Measurements from ENCODE around the gene ZNF787.

Gene ZNF787

GRCh38 chr19:56092685-56093631 is 28.1 kb downstream of the ZNF787 start:
- Histone ChIP-seq H3K4me3 (no peak overlapping the region), H3K4me2 (no peak overlapping the region), H4K20me1 (peaks cover 75% of the 10 kb centered on the region), H3K9ac (no peak overlapping the region), H3K4me1 (peaks cover 37% of the 10 kb centered on the region), H3K27me3 (no peaks in the 10 kb centered on the region), H3K36me3 (peaks cover 99% of the 10 kb centered on the region), H3K27ac (no peak overlapping the region), H3K9me3 (peaks cover 30% of the 10 kb centered on the region)
- no peak for TF ChIP-seq Cebpa-rat (IDR thresholded peaks at IDR 0.05)

- H3K36me3 ChIP-seq: peaks cover 97% of the 10 kb centered on the region
- H3K27me3 ChIP-seq: no peaks in the 10 kb centered on the region
- peaks cover 30% of the 10 kb centered on the region for H3K9me3 ChIP-seq
- H3K4me2 ChIP-seq: no peak overlapping the region
- peaks cover 72% of the 10 kb centered on the region for H4K20me1 ChIP-seq
- no peak overlapping the region for H3K9ac ChIP-seq
- H3K4me1 ChIP-seq: peaks cover 27% of the 10 kb centered on the region
- no peak overlapping the region for H3K27ac ChIP-seq
- no peak overlapping the region for H3K4me3 ChIP-seq
- TF ChIP-seq Cebpa-rat (IDR thresholded peaks at IDR 0.05): no peak
These were observed 29.1 kb downstream of the ZNF787 start for GRCh38 chr19:56091751-56092546.

GRCh38 chr19:56091066-56091490 is 30.0 kb downstream of the ZNF787 start:
- Histone ChIP-seq H3K4me1 (peaks cover 27% of the 10 kb centered on the region), H3K9me3 (peaks cover 30% of the 10 kb centered on the region), H3K27me3 (no peaks in the 10 kb centered on the region), H3K36me3 (peaks cover 97% of the 10 kb centered on the region), H3K4me3 (no peak overlapping the region), H4K20me1 (peaks cover 72% of the 10 kb centered on the region), H3K4me2 (no peak overlapping the region), H3K9ac (no peak overlapping the region), H3K27ac (0 out of 2 replicates have a peak overlapping the region, but pooled peaks have one; percentile 13)
- TF ChIP-seq Cebpa-rat (IDR thresholded peaks at IDR 0.05): no peak

- Histone ChIP-seq H3K27me3 (no peaks in the 10 kb centered on the region), H3K4me1 (peaks cover 27% of the 10 kb centered on the region), H3K9ac (no peak overlapping the region), H3K4me2 (no peak overlapping the region; the same call in 1 of the 2 replicates), H3K9me3 (peaks cover 21% of the 10 kb centered on the region), H3K36me3 (peaks cover 90% of the 10 kb centered on the region), H3K4me3 (no peak overlapping the region), H4K20me1 (peaks cover 89% of the 10 kb centered on the region), H3K27ac (no peak overlapping the region)
- TF ChIP-seq Cebpa-rat (IDR thresholded peaks at IDR 0.05): no peak
These were observed 31.8 kb downstream of the ZNF787 start for GRCh38 chr19:56089344-56089743.

- peaks cover 14% of the 10 kb centered on the region for H3K9me3 ChIP-seq
- H3K4me2 ChIP-seq: no peak overlapping the region
- no peaks in the 10 kb centered on the region for H3K27me3 ChIP-seq
- H3K27ac ChIP-seq: no peak overlapping the region
- H3K9ac ChIP-seq: no peak overlapping the region
- peaks cover 95% of the 10 kb centered on the region for H4K20me1 ChIP-seq
- H3K36me3 ChIP-seq: peaks cover 83% of the 10 kb centered on the region
- TF ChIP-seq Cebpa-rat (IDR thresholded peaks at IDR 0.05): no peak
- H3K4me3 ChIP-seq: no peak overlapping the region
- H3K4me1 ChIP-seq: peaks cover 27% of the 10 kb centered on the region
These were observed 32.4 kb downstream of the ZNF787 start for GRCh38 chr19:56088497-56089215.

- Histone ChIP-seq H3K27me3 (no peaks in the 10 kb centered on the region), H3K4me1 (peaks cover 26% of the 10 kb centered on the region), H4K20me1 (peaks cover 92% of the 10 kb centered on the region), H3K36me3 (peaks cover 76% of the 10 kb centered on the region), H3K4me2 (no peak overlapping the region), H3K9ac (no peak overlapping the region), H3K27ac (no peak overlapping the region), H3K4me3 (no peak overlapping the region), H3K9me3 (peaks cover 6% of the 10 kb centered on the region)
- TF ChIP-seq Cebpa-rat (IDR thresholded peaks at IDR 0.05): no peak
These were observed 33.2 kb downstream of the ZNF787 start for GRCh38 chr19:56087647-56088496.

GRCh38 chr19:56086671-56087430 is 34.2 kb downstream of the ZNF787 start:
- Histone ChIP-seq H3K27ac (no peak overlapping the region), H4K20me1 (peaks cover 82% of the 10 kb centered on the region), H3K9me3 (no peaks in the 10 kb centered on the region), H3K4me3 (no peak overlapping the region), H3K4me2 (no peak overlapping the region), H3K4me1 (peaks cover 20% of the 10 kb centered on the region), H3K36me3 (peaks cover 65% of the 10 kb centered on the region), H3K27me3 (no peaks in the 10 kb centered on the region), H3K9ac (no peak overlapping the region)
- TF ChIP-seq Cebpa-rat (IDR thresholded peaks at IDR 0.05): no peak

GRCh38 chr19:56085571-56086275 is 35.4 kb downstream of the ZNF787 start:
- Histone ChIP-seq H3K27ac (no peak overlapping the region), H3K4me3 (no peak overlapping the region), H3K4me2 (no peak overlapping the region), H3K27me3 (no peaks in the 10 kb centered on the region), H3K9me3 (no peaks in the 10 kb centered on the region), H3K9ac (no peak overlapping the region), H3K4me1 (peaks cover 27% of the 10 kb centered on the region), H4K20me1 (peaks cover 71% of the 10 kb centered on the region), H3K36me3 (peaks cover 54% of the 10 kb centered on the region)
- no peak for TF ChIP-seq Cebpa-rat (IDR thresholded peaks at IDR 0.05)

Measured in BLaER1 (cell line).